ENCODE data around the gene PHF20.
A peak's percentile ranks its signal among the peaks of the same experiment; 100 is the strongest.
"Not testable (repeated sequence)": the region's sequence is repeated elsewhere in the genome, so short reads cannot be mapped to it uniquely, and the experiment has no call there.

The PHF20 gene

GRCh38 chr20:35877611-35878010 lies 105.8 kb downstream of the PHF20 start:
- DNase-seq: no peak
- in situ Hi-C loops (cut with MboI; ENCODE audit: low pct_unique_long_range_greater_than_20kb, low sequenced_read_pairs): no loop called here

DNA sequence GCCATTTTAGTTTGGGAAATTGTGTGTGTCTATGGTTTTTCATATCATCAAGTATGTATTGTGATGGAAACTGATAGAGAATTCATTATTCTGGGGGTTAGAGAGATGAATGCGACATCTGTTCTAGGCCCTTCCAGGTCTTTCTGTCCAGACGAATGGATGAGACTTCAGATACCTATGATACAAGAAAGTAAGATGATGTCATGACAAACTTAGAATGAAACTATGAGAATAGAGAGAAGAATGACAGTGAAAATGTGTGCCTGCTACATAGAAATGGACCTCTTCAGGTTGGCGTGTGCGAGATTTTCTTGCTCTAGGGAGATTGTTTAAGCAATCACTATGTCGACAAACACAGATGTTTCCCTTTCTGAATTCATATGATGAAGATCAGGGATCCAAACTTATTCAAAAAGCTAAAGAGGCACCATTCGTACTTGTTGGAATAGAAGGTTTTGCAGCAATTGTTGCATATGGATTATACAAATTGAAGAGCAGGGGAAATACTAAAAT lies 106.4 kb downstream of the PHF20 start:
- in situ Hi-C loops (cut with MboI; ENCODE audit: low pct_unique_long_range_greater_than_20kb, low sequenced_read_pairs): no loop called here
- no peak for DNase-seq

GRCh38 chr20:35881676-35882075 lies 109.9 kb downstream of the PHF20 start:
- no peak for DNase-seq
- in situ Hi-C loops (cut with MboI; ENCODE audit: low pct_unique_long_range_greater_than_20kb, low sequenced_read_pairs): no loop called here

- in situ Hi-C loops (cut with MboI; ENCODE audit: low pct_unique_long_range_greater_than_20kb, low sequenced_read_pairs); DNase-seq: not testable (repeated sequence)
These were observed 110.8 kb downstream of the PHF20 start for GRCh38 chr20:35882427-35883161.

GRCh38 chr20:35883336-35883777 lies 111.5 kb downstream of the PHF20 start:
- in situ Hi-C loops (cut with MboI; ENCODE audit: low pct_unique_long_range_greater_than_20kb, low sequenced_read_pairs): no loop called here
- no peak for DNase-seq

- peak; percentile 77 for DNase-seq
- in situ Hi-C loops (cut with MboI; ENCODE audit: low pct_unique_long_range_greater_than_20kb, low sequenced_read_pairs): no loop called here
These were observed 112.1 kb downstream of the PHF20 start for GRCh38 chr20:35883778-35884540.

GRCh38 chr20:35884541-35884865 lies 112.7 kb downstream of the PHF20 start:
- DNase-seq: no peak
- in situ Hi-C loops (cut with MboI; ENCODE audit: low pct_unique_long_range_greater_than_20kb, low sequenced_read_pairs): no loop called here

DNA sequence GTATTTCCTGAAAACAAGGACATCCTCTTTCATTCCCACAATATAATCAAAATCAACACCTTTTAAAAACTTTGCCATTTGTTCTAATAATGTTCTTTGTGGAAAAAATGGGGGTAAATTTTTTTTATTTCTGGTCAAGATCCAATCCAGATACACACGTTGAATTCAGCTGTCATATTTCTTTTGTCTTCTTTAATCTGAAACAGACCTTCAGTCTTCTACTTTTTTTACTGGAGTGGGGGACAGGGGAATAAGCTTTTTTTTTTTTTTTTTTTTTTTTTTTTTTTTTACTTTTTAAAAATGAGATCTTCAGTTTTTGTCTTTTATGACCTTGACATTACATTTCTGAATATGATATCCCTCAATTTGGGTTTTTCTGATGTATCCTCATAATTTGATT lies 113.4 kb downstream of the PHF20 start:
- in situ Hi-C loops (cut with MboI; ENCODE audit: low pct_unique_long_range_greater_than_20kb, low sequenced_read_pairs): no loop called here
- no peak for DNase-seq

GRCh38 chr20:35886537-35886936 lies 114.7 kb downstream of the PHF20 start:
- in situ Hi-C loops (cut with MboI; ENCODE audit: low pct_unique_long_range_greater_than_20kb, low sequenced_read_pairs): no loop called here

DNA sequence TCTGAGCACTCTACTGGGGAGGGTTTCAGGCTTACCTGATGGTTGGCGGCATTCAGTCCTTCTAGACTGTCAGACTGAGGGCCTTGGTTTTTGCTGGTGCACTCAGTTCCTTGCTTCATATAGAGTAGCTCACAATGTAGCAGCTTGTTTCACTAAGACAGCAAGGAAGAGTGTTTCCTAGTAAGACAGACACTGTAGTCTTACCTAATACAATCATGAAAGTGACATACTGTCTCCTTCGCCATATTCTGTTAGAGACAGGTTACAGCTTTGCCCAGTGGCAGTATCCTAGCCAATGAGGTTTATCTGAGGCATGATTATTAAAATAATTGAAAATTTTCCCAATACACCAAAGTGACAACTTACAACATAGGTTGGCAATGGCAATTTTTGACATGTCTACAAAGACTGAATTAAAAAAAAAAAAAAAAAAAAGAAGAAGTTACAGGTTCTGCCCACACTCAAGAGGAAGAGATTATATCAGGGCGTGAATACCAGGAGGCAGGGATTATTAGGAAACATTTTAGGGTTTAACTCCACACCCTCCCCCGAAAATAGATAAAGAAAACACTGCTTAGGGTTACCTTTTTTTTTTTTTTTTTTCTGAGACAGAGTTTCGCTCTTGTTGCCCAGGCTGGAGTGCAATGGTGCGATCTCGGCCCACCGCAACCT lies 115.7 kb downstream of the PHF20 start:
- in situ Hi-C loops (cut with MboI; ENCODE audit: low pct_unique_long_range_greater_than_20kb, low sequenced_read_pairs): no loop called here
- DNase-seq: peak; percentile 69

More at GRCh38 chr20:35886537-35886936, 114.7 kb downstream of the PHF20 start:
- DNase-seq: no peak

GRCh38 chr20:35888657-35889056 lies 116.8 kb downstream of the PHF20 start:
- no peak for DNase-seq
- in situ Hi-C loops (cut with MboI; ENCODE audit: low pct_unique_long_range_greater_than_20kb, low sequenced_read_pairs): no loop called here

GRCh38 chr20:35891375-35891774 lies 119.6 kb downstream of the PHF20 start:
- in situ Hi-C loops (cut with MboI; ENCODE audit: low pct_unique_long_range_greater_than_20kb, low sequenced_read_pairs): no loop called here
- no peak for DNase-seq

GRCh38 chr20:35892871-35893270 lies 121.1 kb downstream of the PHF20 start:
- in situ Hi-C loops (cut with MboI; ENCODE audit: low pct_unique_long_range_greater_than_20kb, low sequenced_read_pairs): no loop called here
- DNase-seq: no peak

GRCh38 chr20:35893942-35894341 lies 122.1 kb downstream of the PHF20 start:
- in situ Hi-C loops (cut with MboI; ENCODE audit: low pct_unique_long_range_greater_than_20kb, low sequenced_read_pairs): no loop called here
- no peak for DNase-seq

- in situ Hi-C loops (cut with MboI; ENCODE audit: low pct_unique_long_range_greater_than_20kb, low sequenced_read_pairs); DNase-seq: not testable (repeated sequence)
These were observed 123.7 kb downstream of the PHF20 start for GRCh38 chr20:35895516-35895915.

GRCh38 chr20:35899064-35899463 lies 127.2 kb downstream of the PHF20 start:
- in situ Hi-C loops (cut with MboI; ENCODE audit: low pct_unique_long_range_greater_than_20kb, low sequenced_read_pairs): no loop called here
- no peak for DNase-seq

- in situ Hi-C loops (cut with MboI; ENCODE audit: low pct_unique_long_range_greater_than_20kb, low sequenced_read_pairs); DNase-seq: not testable (repeated sequence)
These were observed 129.4 kb downstream of the PHF20 start for GRCh38 chr20:35901230-35901629.

GRCh38 chr20:35901678-35902544 lies 130.1 kb downstream of the PHF20 start:
- no peak for DNase-seq
- in situ Hi-C loops (cut with MboI; ENCODE audit: low pct_unique_long_range_greater_than_20kb, low sequenced_read_pairs): no loop called here

DNA sequence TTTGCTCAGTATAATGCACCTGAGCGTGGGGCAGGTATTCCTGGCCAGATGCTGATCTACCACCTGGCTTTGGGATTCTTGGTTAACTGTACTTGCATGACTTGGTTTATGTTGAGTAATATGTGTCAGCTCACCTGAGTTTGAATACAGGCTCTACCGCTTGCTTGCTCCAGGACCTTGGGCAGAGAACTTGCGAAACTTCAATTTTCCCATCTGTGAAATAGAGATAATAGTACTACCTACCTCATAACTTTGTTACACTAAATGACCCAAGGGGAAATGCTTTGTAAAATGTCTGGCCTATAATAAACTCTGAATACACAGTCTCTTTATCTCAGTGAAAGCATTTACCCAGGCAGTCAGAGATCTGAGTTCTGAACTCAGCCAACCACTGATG lies 130.7 kb downstream of the PHF20 start:
- in situ Hi-C loops (cut with MboI; ENCODE audit: low pct_unique_long_range_greater_than_20kb, low sequenced_read_pairs): no loop called here
- DNase-seq: no peak
